Right lobe of liver (tissue), 4 donors: ENCODE measurements around the gene GTF2H2.

Experiments
- POLR2A ChIP-seq: fragments of 450-650 bp; IDR thresholded peaks from one replicate; pipeline ENCODE4 v1.6.1; 2017; ENCODE audit warnings: antibody characterized with exemption, mild to moderate bottlenecking
- TF ChIP-seq, protein P1 (sequence below), 4 donors: fragments of 200-600 bp in 3 of 4; fragments of 450-650 bp in 1 of 4; IDR thresholded peaks; one replicate each; pipeline versions ENCODE4 v1.5.1 to v1.8.0; 2016 to 2022; ENCODE audit warnings: antibody characterized with exemption in 4 of 4, mild to moderate bottlenecking in 2 of 4
- donor health status: DM: no; HTN: no; CAD: no.
- donor health status: DM: no; HTN: no; CAD: no.
- donor health status: DM: no; HTN: yes; CAD: no.

- TF ChIP-seq, protein P1, sequence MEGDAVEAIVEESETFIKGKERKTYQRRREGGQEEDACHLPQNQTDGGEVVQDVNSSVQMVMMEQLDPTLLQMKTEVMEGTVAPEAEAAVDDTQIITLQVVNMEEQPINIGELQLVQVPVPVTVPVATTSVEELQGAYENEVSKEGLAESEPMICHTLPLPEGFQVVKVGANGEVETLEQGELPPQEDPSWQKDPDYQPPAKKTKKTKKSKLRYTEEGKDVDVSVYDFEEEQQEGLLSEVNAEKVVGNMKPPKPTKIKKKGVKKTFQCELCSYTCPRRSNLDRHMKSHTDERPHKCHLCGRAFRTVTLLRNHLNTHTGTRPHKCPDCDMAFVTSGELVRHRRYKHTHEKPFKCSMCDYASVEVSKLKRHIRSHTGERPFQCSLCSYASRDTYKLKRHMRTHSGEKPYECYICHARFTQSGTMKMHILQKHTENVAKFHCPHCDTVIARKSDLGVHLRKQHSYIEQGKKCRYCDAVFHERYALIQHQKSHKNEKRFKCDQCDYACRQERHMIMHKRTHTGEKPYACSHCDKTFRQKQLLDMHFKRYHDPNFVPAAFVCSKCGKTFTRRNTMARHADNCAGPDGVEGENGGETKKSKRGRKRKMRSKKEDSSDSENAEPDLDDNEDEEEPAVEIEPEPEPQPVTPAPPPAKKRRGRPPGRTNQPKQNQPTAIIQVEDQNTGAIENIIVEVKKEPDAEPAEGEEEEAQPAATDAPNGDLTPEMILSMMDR (IDR thresholded peaks at IDR 0.05), result no peak
- TF ChIP-seq POLR2A, result no peak
Observed at GRCh38 chr5:71011194-71011792, 56.2 kb downstream of the GTF2H2 start.
